ENCODE measurements around the gene CAMTA1.
A peak's percentile ranks its signal among the peaks of the same experiment; 100 is the strongest.

Gene CAMTA1

DNA sequence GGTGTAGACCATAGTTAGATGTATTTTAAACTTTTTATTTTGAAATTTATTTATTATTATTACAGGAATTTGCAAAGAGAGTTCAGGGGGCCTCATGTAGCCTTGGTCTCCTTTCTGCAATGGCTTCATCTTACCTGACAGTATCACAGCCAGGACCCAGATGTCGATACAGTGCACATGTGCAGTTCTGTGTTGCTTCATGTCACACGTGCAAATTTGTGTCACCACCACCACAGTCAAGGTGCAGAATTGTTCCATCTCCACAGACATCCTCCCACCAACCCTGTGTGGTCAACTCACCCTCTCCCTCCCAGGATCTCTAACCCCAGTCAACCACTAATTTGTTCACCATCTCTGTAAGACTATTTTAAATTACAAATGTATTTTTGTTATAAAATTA lies 184.5 kb downstream of the CAMTA1 start:
- no peak for DNase-seq

DNA sequence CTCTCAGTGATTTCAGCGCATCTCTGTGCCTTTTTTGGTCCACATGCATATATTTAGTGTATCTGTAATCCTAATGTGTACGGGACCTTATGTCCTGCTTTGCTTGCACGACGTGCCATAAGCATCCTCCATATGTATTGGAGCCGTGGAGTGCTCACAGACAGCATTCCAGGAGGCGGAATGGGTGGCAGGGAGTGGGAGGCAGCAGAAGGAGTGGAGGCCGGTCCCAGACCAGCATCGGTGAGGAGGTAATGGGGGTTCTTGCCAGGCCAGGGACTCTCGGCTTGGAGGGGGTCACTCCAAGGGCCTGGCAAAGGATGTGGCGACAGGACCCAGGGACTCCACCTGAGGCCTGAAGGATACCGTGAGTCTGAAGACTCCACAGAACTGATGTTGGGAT lies 185.0 kb downstream of the CAMTA1 start:
- DNase-seq: no peak

DNA sequence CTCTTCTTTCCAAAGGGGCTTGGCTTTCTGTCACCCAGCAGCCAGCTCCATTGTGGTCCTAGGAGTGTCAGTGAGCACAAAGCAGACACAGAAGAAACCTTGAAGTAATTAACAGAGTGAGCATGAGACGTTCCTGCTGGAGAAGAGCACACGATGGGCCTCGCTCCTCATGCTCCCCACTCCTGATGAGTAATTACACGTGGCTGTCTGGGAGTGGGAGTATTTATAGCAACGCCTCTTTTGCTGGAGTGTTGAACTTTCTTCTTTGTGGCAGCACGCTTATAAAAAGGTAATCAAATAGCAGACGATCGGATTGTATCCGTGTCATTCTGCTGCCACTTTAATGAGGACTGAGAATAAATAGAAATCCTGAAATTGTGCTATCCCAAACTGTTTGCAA lies 185.8 kb downstream of the CAMTA1 start:
- peak in 6 of 56 donors; percentile 25 to 51 (median 39) for DNase-seq

GRCh38 chr1:6971699-6972098 lies 186.4 kb downstream of the CAMTA1 start:
- DNase-seq: no peak

DNA sequence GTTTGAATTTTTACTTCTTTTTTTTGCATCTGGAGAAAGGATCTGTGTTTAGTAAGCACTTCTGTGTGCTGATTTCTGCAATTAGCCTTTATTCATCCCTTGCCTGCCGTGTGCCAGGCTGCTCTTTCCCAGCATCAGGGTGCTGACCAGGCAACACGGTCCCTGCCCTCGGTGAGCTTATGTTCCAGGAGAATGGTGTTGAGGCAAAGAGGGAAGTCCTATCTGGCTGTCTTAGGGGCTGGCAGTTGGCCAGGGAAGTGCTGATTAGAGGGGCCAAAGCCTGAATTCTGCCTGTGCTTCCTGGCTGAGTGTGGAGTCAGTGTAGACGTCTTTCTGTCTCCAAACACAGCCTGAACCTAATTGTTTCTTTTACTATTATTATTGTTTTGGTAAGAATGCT lies 187.1 kb downstream of the CAMTA1 start:
- no peak for DNase-seq

GRCh38 chr1:6975331-6976043 lies 190.2 kb downstream of the CAMTA1 start:
- DNase-seq: peak in 3 of 56 donors; percentile 15 to 26 (median 26)

GRCh38 chr1:6976044-6976375 lies 190.8 kb downstream of the CAMTA1 start:
- DNase-seq: no peak

- DNase-seq: no peak
Observed at GRCh38 chr1:6979003-6979613, 193.9 kb downstream of the CAMTA1 start.

- no peak for DNase-seq
Observed at GRCh38 chr1:6981595-6981994, 196.3 kb downstream of the CAMTA1 start.

DNA sequence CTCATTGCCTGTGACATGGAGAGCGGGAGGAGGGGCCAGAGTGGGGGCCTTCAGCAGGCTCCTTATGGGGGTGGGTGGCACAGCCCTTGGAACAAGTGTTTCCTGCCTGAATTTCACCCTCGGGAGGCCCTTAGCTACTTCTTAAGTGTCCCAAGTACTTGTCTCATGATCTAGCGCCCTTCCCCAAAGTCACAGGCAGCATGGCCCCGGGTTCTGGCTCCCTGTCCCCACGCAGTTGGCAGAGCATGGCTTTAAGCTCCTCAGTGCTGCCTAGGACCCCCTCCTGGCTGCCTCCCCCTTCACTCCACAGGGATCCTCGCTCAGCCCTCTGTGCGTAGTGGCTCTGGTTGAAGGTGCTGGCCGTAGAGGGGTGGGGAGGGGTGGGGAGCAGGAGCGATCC lies 197.2 kb downstream of the CAMTA1 start:
- DNase-seq: no peak

DNA sequence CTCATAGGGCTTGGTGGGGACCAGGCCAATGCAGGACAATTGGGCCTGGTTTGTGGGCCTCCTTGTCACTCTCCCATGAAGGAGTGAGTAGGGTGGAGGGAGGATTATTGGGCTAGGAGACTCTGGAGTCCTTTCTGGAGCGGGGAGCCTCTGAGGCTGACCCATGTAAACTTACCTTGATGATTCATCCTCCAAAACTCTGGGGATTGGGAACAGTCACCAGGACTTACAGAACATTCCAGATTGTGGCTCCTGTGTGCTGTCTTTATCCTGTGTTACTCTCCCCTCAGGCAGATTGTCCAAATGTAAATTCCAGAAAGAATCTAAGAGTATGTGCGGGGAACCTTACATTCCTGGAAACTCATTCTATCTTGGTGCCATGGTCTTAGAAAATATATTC lies 197.6 kb downstream of the CAMTA1 start:
- no peak for DNase-seq

DNA sequence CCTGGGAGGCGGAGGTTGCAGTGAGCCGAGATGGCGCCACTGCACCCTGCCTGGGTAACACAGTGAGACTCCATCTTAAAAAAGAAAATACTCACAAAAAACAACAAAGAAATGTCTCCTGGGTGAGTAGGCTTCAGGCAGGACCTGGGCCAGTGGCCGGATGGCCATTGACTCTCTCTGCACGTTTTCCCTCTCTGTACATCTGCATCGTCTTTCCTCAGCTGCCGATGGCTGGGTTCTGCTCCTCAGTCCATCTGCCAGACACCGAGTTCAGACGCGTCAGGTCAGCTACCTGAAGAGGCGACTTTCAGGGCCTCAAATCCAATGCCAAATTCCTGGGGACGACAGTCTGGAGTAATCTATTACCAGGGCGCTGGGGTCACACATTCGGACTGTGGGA lies 199.3 kb downstream of the CAMTA1 start:
- DNase-seq: no peak

GRCh38 chr1:6984986-6985385 lies 199.7 kb downstream of the CAMTA1 start:
- peak in 42 of 56 donors; percentile 8 to 77 (median 36) for DNase-seq

- peak in 1 of 56 donors; percentile 2 for DNase-seq
Observed at GRCh38 chr1:6985549-6986276, 200.5 kb downstream of the CAMTA1 start.

- DNase-seq: no peak
Observed at GRCh38 chr1:6986281-6986680, 201.0 kb downstream of the CAMTA1 start.

DNA sequence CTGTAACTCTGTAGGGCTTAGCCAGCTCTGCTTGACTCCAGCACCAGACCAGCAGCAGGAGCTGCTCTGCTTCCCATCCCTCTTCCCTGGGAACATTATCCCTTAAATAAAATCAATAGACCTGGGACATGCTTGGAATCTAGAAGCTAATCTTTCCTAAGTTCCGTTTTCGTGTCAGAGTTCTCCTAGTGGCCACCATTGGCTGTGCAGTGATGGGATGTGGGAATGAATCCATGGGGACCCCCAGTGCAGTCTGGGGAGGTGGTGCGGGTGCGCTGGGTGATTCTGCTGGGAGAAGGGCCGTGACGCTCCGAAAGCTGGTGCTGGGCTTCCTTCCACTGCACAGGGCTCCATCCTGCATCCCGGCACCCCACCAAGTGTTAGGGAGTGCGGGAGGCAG lies 202.7 kb downstream of the CAMTA1 start:
- DNase-seq: no peak

GRCh38 chr1:6988796-6989195 lies 203.5 kb downstream of the CAMTA1 start:
- DNase-seq: no peak

DNA sequence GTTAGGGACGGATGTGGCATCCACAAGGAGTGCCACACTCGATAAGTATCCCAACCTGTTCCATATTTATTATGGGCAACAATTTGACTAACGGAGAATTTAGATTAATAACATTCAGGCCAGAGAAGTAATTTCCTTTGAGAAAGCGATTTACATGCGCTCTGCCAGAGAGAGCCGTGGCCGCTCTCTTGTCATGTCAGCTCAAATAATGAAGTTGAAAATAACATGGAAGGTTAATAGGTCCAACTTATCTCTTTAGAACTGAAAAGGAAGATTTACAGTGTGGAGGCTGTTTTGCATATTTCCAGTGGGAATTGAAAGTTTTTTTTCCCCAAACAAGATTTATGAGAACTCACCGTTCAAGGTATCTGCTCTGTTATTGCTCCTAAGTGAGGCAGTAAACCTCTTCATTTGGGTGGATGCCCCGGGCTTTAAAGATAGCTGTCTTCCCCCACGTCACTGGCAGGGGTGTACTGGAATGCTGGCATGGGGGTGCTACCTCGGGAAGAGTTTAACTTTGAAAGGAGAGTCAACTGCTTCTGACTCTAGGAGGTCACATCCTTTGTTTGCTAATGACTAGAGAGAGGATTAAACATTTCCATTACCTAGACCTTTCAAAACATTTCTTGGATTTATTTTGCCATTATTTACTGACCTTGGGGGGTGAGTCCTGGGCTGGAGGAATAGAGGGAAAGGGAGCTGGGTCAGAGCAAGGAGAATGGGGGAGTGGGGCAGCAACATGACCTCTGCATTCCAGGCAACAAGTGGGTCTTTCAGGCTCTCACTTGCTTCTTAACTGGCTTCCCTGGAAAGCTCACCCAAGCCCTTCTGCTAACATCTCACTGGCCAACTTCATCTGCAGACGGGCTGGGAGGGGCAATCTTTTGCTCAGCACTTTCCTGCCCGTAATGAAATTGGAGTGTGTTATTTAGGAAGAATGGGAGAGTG lies 204.2 kb downstream of the CAMTA1 start:
- DNase-seq: no peak

DNA sequence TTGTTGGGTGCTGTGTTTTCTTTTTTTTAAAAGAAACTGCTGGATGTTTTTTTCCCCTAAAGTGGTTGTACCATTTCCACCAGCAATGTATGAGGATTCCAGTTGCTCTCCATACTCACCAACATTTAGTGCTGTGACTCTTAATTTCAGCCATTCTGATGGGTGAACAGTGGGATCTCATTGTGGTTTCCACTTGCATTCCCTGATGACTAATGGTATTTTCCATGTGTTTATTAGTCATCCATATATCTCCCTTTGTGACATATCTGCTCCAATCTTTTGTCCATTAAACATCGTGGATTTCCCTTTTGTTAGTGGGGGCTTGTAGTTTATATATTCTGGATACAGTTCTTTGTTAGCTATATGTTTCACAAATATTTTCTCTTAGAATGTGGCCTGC lies 206.0 kb downstream of the CAMTA1 start:
- no peak for DNase-seq

- no peak for DNase-seq
Observed at GRCh38 chr1:6995789-6996188, 210.5 kb downstream of the CAMTA1 start.

GRCh38 chr1:6996371-6996770 lies 211.1 kb downstream of the CAMTA1 start:
- DNase-seq: no peak

GRCh38 chr1:6996866-6997265 lies 211.6 kb downstream of the CAMTA1 start:
- no peak for DNase-seq

Measured in nucleus accumbens (tissue), 56 donors.